ENCODE measurements around the gene PMP22.

The PMP22 gene

GRCh38 chr17:15262291-15263205, 2.6 kb downstream of the PMP22 start:
- H3K27ac ChIP-seq (ENCODE audit: low read length) = peak overlapping the region; percentile 91
- peak overlapping the region; percentile 83 to 90 for H3K4me3 ChIP-seq (ENCODE audit: low read depth in 1 of 2, low read length in 2 of 2)
- H3K9me3 ChIP-seq (ENCODE audit: control insufficient read depth in 1 of 2, low read length in 2 of 2) = no peaks in the 10 kb centered on the region
- peaks cover 16 to 25% of the 10 kb centered on the region in 2 donors for H3K36me3 ChIP-seq (ENCODE audit: control insufficient read depth in 1 of 2, insufficient read depth in 2 of 2, low read length in 2 of 2)
- no peaks in the 10 kb centered on the region for H3K27me3 ChIP-seq (ENCODE audit: low read depth, low read length)
- H3K4me1 ChIP-seq (ENCODE audit: control insufficient read depth in 1 of 2, insufficient read depth in 2 of 2, low read length in 2 of 2) = peaks cover 8 to 41% of the 10 kb centered on the region in 2 donors

GRCh38 chr17:15261802-15262290, 3.3 kb downstream of the PMP22 start:
- peak overlapping the region; percentile 83 to 90 for H3K4me3 ChIP-seq (ENCODE audit: low read depth in 1 of 2, low read length in 2 of 2)
- no peaks in the 10 kb centered on the region for H3K27me3 ChIP-seq (ENCODE audit: low read depth, low read length)
- peaks cover 12 to 48% of the 10 kb centered on the region in 2 donors for H3K4me1 ChIP-seq (ENCODE audit: control insufficient read depth in 1 of 2, insufficient read depth in 2 of 2, low read length in 2 of 2)

GRCh38 chr17:15261258-15261801, 3.8 kb downstream of the PMP22 start:
- H3K4me1 ChIP-seq (ENCODE audit: control insufficient read depth in 1 of 2, insufficient read depth in 2 of 2, low read length in 2 of 2) = peaks cover 15 to 52% of the 10 kb centered on the region in 2 donors
- H3K27ac ChIP-seq (ENCODE audit: low read length) = peak overlapping the region; percentile 91
- H3K27me3 ChIP-seq (ENCODE audit: low read depth, low read length) = no peaks in the 10 kb centered on the region
- no peaks in the 10 kb centered on the region for H3K9me3 ChIP-seq (ENCODE audit: control insufficient read depth in 1 of 2, low read length in 2 of 2)
- peaks cover 16 to 25% of the 10 kb centered on the region in 2 donors for H3K36me3 ChIP-seq (ENCODE audit: control insufficient read depth in 1 of 2, insufficient read depth in 2 of 2, low read length in 2 of 2)
- H3K4me3 ChIP-seq (ENCODE audit: low read depth in 1 of 2, low read length in 2 of 2) = peak overlapping the region; percentile 83 to 90

More at GRCh38 chr17:15261802-15262290, 3.3 kb downstream of the PMP22 start:
- H3K9me3 ChIP-seq (ENCODE audit: control insufficient read depth in 1 of 2, low read length in 2 of 2) = no peaks in the 10 kb centered on the region
- peaks cover 16 to 25% of the 10 kb centered on the region in 2 donors for H3K36me3 ChIP-seq (ENCODE audit: control insufficient read depth in 1 of 2, insufficient read depth in 2 of 2, low read length in 2 of 2)
- H3K27ac ChIP-seq (ENCODE audit: low read length) = peak overlapping the region; percentile 91

GRCh38 chr17:15260376-15261257, 4.5 kb downstream of the PMP22 start:
- peak overlapping the region; percentile 83 to 90 for H3K4me3 ChIP-seq (ENCODE audit: low read depth in 1 of 2, low read length in 2 of 2)
- H3K27me3 ChIP-seq (ENCODE audit: low read depth, low read length) = no peaks in the 10 kb centered on the region
- peak overlapping the region; percentile 91 for H3K27ac ChIP-seq (ENCODE audit: low read length)
- H3K36me3 ChIP-seq (ENCODE audit: control insufficient read depth in 1 of 2, insufficient read depth in 2 of 2, low read length in 2 of 2) = peaks cover 16 to 25% of the 10 kb centered on the region in 2 donors
- H3K4me1 ChIP-seq (ENCODE audit: control insufficient read depth in 1 of 2, insufficient read depth in 2 of 2, low read length in 2 of 2) = peaks cover 15 to 59% of the 10 kb centered on the region in 2 donors
- no peaks in the 10 kb centered on the region for H3K9me3 ChIP-seq (ENCODE audit: control insufficient read depth in 1 of 2, low read length in 2 of 2)

GRCh38 chr17:15257796-15258512, 7.2 kb downstream of the PMP22 start:
- Histone ChIP-seq H3K27me3 (ENCODE audit: low read depth, low read length) (no peaks in the 10 kb centered on the region), H3K36me3 (ENCODE audit: control insufficient read depth in 1 of 2, insufficient read depth in 2 of 2, low read length in 2 of 2) (peaks cover 28 to 35% of the 10 kb centered on the region in 2 donors), H3K4me1 (ENCODE audit: control insufficient read depth in 1 of 2, insufficient read depth in 2 of 2, low read length in 2 of 2) (peaks cover 15 to 61% of the 10 kb centered on the region in 2 donors), H3K27ac (ENCODE audit: low read length) (peak overlapping the region; percentile 48), H3K9me3 (ENCODE audit: control insufficient read depth in 1 of 2, low read length in 2 of 2) (no peaks in the 10 kb centered on the region), H3K4me3 (ENCODE audit: low read depth in 1 of 2, low read length in 2 of 2) (peak overlapping the region; percentile 47 to 83)

GRCh38 chr17:15257258-15257788, 7.8 kb downstream of the PMP22 start:
- Histone ChIP-seq H3K27ac (ENCODE audit: low read length) (peak overlapping the region; percentile 48), H3K36me3 (ENCODE audit: control insufficient read depth in 1 of 2, insufficient read depth in 2 of 2, low read length in 2 of 2) (peaks cover 33 to 34% of the 10 kb centered on the region in 2 donors), H3K27me3 (ENCODE audit: low read depth, low read length) (no peaks in the 10 kb centered on the region), H3K4me3 (ENCODE audit: low read depth in 1 of 2, low read length in 2 of 2) (peak overlapping the region; percentile 47 to 83), H3K4me1 (ENCODE audit: control insufficient read depth in 1 of 2, insufficient read depth in 2 of 2, low read length in 2 of 2) (peaks cover 15 to 68% of the 10 kb centered on the region in 2 donors), H3K9me3 (ENCODE audit: control insufficient read depth in 1 of 2, low read length in 2 of 2) (no peaks in the 10 kb centered on the region)

- Histone ChIP-seq H3K4me1 (ENCODE audit: control insufficient read depth in 1 of 2, insufficient read depth in 2 of 2, low read length in 2 of 2) (peaks cover 15 to 74% of the 10 kb centered on the region in 2 donors), H3K27me3 (ENCODE audit: low read depth, low read length) (no peaks in the 10 kb centered on the region), H3K4me3 (ENCODE audit: low read depth in 1 of 2, low read length in 2 of 2) (peak overlapping the region; percentile 47 to 83), H3K9me3 (ENCODE audit: control insufficient read depth in 1 of 2, low read length in 2 of 2) (no peaks in the 10 kb centered on the region), H3K27ac (ENCODE audit: low read length) (peak overlapping the region; percentile 48), H3K36me3 (ENCODE audit: control insufficient read depth in 1 of 2, insufficient read depth in 2 of 2, low read length in 2 of 2) (peaks cover 36 to 40% of the 10 kb centered on the region in 2 donors)
Observed at GRCh38 chr17:15256689-15257088, 8.4 kb downstream of the PMP22 start.

GRCh38 chr17:15255713-15256454, 9.2 kb downstream of the PMP22 start:
- Histone ChIP-seq H3K4me3 (ENCODE audit: low read depth in 1 of 2, low read length in 2 of 2) (no peak overlapping the region), H3K36me3 (ENCODE audit: control insufficient read depth in 1 of 2, insufficient read depth in 2 of 2, low read length in 2 of 2) (peaks cover 42 to 44% of the 10 kb centered on the region in 2 donors), H3K4me1 (ENCODE audit: control insufficient read depth in 1 of 2, insufficient read depth in 2 of 2, low read length in 2 of 2) (peaks cover 17 to 82% of the 10 kb centered on the region in 2 donors), H3K27ac (ENCODE audit: low read length) (no peak overlapping the region), H3K27me3 (ENCODE audit: low read depth, low read length) (no peaks in the 10 kb centered on the region), H3K9me3 (ENCODE audit: control insufficient read depth in 1 of 2, low read length in 2 of 2) (no peaks in the 10 kb centered on the region)

- H3K27me3 ChIP-seq (ENCODE audit: low read depth, low read length) = no peaks in the 10 kb centered on the region
- no peaks in the 10 kb centered on the region for H3K9me3 ChIP-seq (ENCODE audit: control insufficient read depth in 1 of 2, low read length in 2 of 2)
- peaks cover 26 to 40% of the 10 kb centered on the region in 2 donors for H3K36me3 ChIP-seq (ENCODE audit: control insufficient read depth in 1 of 2, insufficient read depth in 2 of 2, low read length in 2 of 2)
- H3K27ac ChIP-seq (ENCODE audit: low read length) = no peak overlapping the region
- H3K4me3 ChIP-seq (ENCODE audit: low read depth in 1 of 2, low read length in 2 of 2) = no peak overlapping the region
- H3K4me1 ChIP-seq (ENCODE audit: control insufficient read depth in 1 of 2, insufficient read depth in 2 of 2, low read length in 2 of 2) = peaks cover 14 to 75% of the 10 kb centered on the region in 2 donors
Observed at GRCh38 chr17:15250135-15250860, 14.8 kb downstream of the PMP22 start.
